ENCODE results near the gene IDH2.

IDH2 gene

GRCh38 chr15:90095521-90095959 lies 6.7 kb downstream of the IDH2 start:
- no peak for ATAC-seq
- TF ChIP-seq BACH2 (CRISPR knock-in tag; IDR thresholded peaks at IDR 0.05; ENCODE audit: borderline replicate concordance) = no peak
- TF ChIP-seq ARNTL (CRISPR knock-in tag; IDR thresholded peaks at IDR 0.05; ENCODE audit: borderline replicate concordance, low read depth) = no peak
- TF ChIP-seq SNAI2 (CRISPR knock-in tag; IDR thresholded peaks at IDR 0.05) = no peak
- no peak for TF ChIP-seq POU6F1 (CRISPR knock-in tag; IDR thresholded peaks at IDR 0.05; ENCODE audit: borderline replicate concordance, low read depth)
- TF ChIP-seq ZFP30 (CRISPR knock-in tag; IDR thresholded peaks at IDR 0.05) = no peak
- TF ChIP-seq TSHZ2 (CRISPR knock-in tag; IDR thresholded peaks at IDR 0.05) = no peak
- TF ChIP-seq ESRRG (CRISPR knock-in tag; IDR thresholded peaks at IDR 0.05) = no peak
- no peak for TF ChIP-seq ZC3H10 (CRISPR knock-in tag; IDR thresholded peaks at IDR 0.05)

GRCh38 chr15:90091156-90091931 lies 10.9 kb downstream of the IDH2 start:
- no peak for ATAC-seq
- TF ChIP-seq ZNF565 (CRISPR knock-in tag; conservative IDR thresholded peaks at IDR 0.05; ENCODE audit: low read depth) = no peak
- no peak for TF ChIP-seq BACH2 (CRISPR knock-in tag; IDR thresholded peaks at IDR 0.05; ENCODE audit: borderline replicate concordance)
- TF ChIP-seq ESRRG (CRISPR knock-in tag; IDR thresholded peaks at IDR 0.05) = no peak
- no peak for TF ChIP-seq TSHZ2 (CRISPR knock-in tag; IDR thresholded peaks at IDR 0.05)
- no peak for TF ChIP-seq CSRNP3 (CRISPR knock-in tag; IDR thresholded peaks at IDR 0.05)
- no peak for TF ChIP-seq ARNTL (CRISPR knock-in tag; IDR thresholded peaks at IDR 0.05; ENCODE audit: borderline replicate concordance, low read depth)
- TF ChIP-seq ZC3H10 (CRISPR knock-in tag; IDR thresholded peaks at IDR 0.05) = no peak
- TF ChIP-seq ZFP3 (CRISPR knock-in tag; IDR thresholded peaks at IDR 0.05) = no peak
- no peak for TF ChIP-seq ZFP30 (CRISPR knock-in tag; IDR thresholded peaks at IDR 0.05)
- no peak for TF ChIP-seq TCF4 (CRISPR knock-in tag; IDR thresholded peaks at IDR 0.05; ENCODE audit: borderline replicate concordance)
- no peak for TF ChIP-seq GLIS3 (CRISPR knock-in tag; IDR thresholded peaks at IDR 0.05)
- TF ChIP-seq CREB5 (CRISPR knock-in tag; IDR thresholded peaks at IDR 0.05; ENCODE audit: low read depth) = no peak
- TF ChIP-seq SNAI2 (CRISPR knock-in tag; IDR thresholded peaks at IDR 0.05) = no peak
- TF ChIP-seq TOX (CRISPR knock-in tag; IDR thresholded peaks at IDR 0.05; ENCODE audit: borderline replicate concordance) = no peak
- no peak for TF ChIP-seq ZNF8 (CRISPR knock-in tag; IDR thresholded peaks at IDR 0.05)
- no peak for TF ChIP-seq ISL1 (CRISPR knock-in tag; IDR thresholded peaks at IDR 0.05)
- no peak for TF ChIP-seq POU6F1 (CRISPR knock-in tag; IDR thresholded peaks at IDR 0.05; ENCODE audit: borderline replicate concordance, low read depth)
- no peak for TF ChIP-seq CSDC2 (CRISPR knock-in tag; IDR thresholded peaks at IDR 0.05)
- no peak for TF ChIP-seq RARB (CRISPR knock-in tag; IDR thresholded peaks at IDR 0.05)
